SK-N-SH treated with all-trans-retinoic acid at 6 μM for 48 hours (cell line): Measurements from ENCODE around the gene LYSET.
"Not testable (repeated sequence)": the region's sequence is repeated elsewhere in the genome, so short reads cannot be mapped to it uniquely, and the experiment has no call there.

Experiments
- ATAC-seq: fragments of 200-7000 bp; cut with Tn5 transposase; 3 replicates; pipeline ENCODE4 v1.9.1; 2020; ENCODE audit warnings: mild to moderate bottlenecking, moderate library complexity
- ARNTL ChIP-seq: fragments of 450-650 bp; formaldehyde crosslinking; IDR thresholded peaks from 2 replicates; pipeline ENCODE4 v1.5.0; 2020; ENCODE audit warnings: low read depth, mild to moderate bottlenecking, moderate library complexity, borderline replicate concordance
- BACH2 ChIP-seq: fragments of 250-450 bp; sonication (Bioruptor Pico); IDR thresholded peaks from 2 replicates; pipeline ENCODE4 v1.9.0; 2021; ENCODE audit warnings: mild to moderate bottlenecking, borderline replicate concordance
- CSDC2 ChIP-seq: fragments of 250-450 bp; sonication (Bioruptor Pico); IDR thresholded peaks from 2 replicates; pipeline ENCODE4 v1.5.0; 2020; ENCODE audit warnings: mild to moderate bottlenecking, moderate library complexity
- ESRRG ChIP-seq: fragments of 250-450 bp; sonication (Bioruptor Pico); IDR thresholded peaks from 2 replicates; pipeline ENCODE4 v1.6.1; 2021; ENCODE audit warnings: mild to moderate bottlenecking
- GLIS3 ChIP-seq: fragments of 250-450 bp; sonication (Bioruptor Pico); IDR thresholded peaks from 2 replicates; pipeline ENCODE4 v1.5.0; 2020; ENCODE audit warnings: mild to moderate bottlenecking, moderate library complexity
- OSR1 ChIP-seq: fragments of 250-450 bp; sonication (Bioruptor Pico); IDR thresholded peaks from 2 replicates; pipeline ENCODE4 v1.8.0; 2022; ENCODE audit warnings: moderate library complexity, mild to moderate bottlenecking, inconsistent platforms
- PPARA ChIP-seq: fragments of 250-450 bp; sonication (Bioruptor Pico); IDR thresholded peaks from 2 replicates; pipeline ENCODE4 v1.5.0; 2020; ENCODE audit warnings: mild to moderate bottlenecking, borderline replicate concordance
- TOX ChIP-seq: fragments of 250-450 bp; sonication (Bioruptor Pico); IDR thresholded peaks from 2 replicates; pipeline ENCODE4 v1.8.0; 2021; ENCODE audit warnings: mild to moderate bottlenecking, moderate library complexity, borderline replicate concordance
- ZC3H10 ChIP-seq: fragments of 250-450 bp; sonication (Bioruptor Pico); IDR thresholded peaks from 2 replicates; pipeline ENCODE4 v1.5.1; 2021; ENCODE audit warnings: mild to moderate bottlenecking, moderate library complexity
- ZFP3 ChIP-seq: fragments of 250-450 bp; sonication (Bioruptor Pico); IDR thresholded peaks from 2 replicates; pipeline ENCODE4 v1.5.0; 2020; ENCODE audit warnings: mild to moderate bottlenecking, moderate library complexity
- ZNF8 ChIP-seq: fragments of 450-650 bp; formaldehyde crosslinking; IDR thresholded peaks from 2 replicates; pipeline ENCODE4 v1.5.0; 2020; ENCODE audit warnings: mild to moderate bottlenecking, moderate library complexity
- TF ChIP-seq, protein P1 (sequence below): fragments of 250-450 bp; sonication (Bioruptor Pico); IDR thresholded peaks from 2 replicates; pipeline ENCODE4 v1.5.1; 2020; ENCODE audit warnings: low read depth, mild to moderate bottlenecking, moderate library complexity

The LYSET gene

DNA sequence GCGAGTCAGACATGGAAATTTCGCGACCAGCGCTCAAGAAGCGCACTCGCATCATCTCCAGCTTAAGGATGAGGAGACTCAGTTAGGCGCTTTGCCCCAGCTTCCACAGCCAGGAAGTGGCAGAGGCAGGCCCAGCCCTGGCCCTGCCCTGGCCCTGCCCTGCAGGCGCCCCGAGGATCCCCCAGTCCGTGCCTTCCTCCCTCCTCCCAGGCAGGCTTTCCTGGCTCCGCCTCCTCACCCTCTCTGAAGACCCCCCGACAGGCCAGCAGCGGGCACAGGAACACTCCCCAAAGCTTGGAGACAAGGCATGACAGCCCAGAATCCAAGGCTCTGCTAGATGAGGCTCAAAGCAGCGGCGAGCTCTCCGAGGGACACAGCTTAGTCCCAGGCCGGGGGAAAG, 47.0 kb downstream of the LYSET start:
- ATAC-seq: no peak
- no peak for TF ChIP-seq ZFP3 (CRISPR knock-in tag)
- TF ChIP-seq OSR1 (CRISPR knock-in tag): no peak
- TF ChIP-seq CSDC2 (CRISPR knock-in tag): no peak
- TF ChIP-seq GLIS3 (CRISPR knock-in tag): no peak
- no peak for TF ChIP-seq TOX (CRISPR knock-in tag)
- no peak for TF ChIP-seq ZC3H10 (CRISPR knock-in tag)
- TF ChIP-seq ZNF8: no peak
- TF ChIP-seq ARNTL: no peak
- no peak for TF ChIP-seq ESRRG (CRISPR knock-in tag)

DNA sequence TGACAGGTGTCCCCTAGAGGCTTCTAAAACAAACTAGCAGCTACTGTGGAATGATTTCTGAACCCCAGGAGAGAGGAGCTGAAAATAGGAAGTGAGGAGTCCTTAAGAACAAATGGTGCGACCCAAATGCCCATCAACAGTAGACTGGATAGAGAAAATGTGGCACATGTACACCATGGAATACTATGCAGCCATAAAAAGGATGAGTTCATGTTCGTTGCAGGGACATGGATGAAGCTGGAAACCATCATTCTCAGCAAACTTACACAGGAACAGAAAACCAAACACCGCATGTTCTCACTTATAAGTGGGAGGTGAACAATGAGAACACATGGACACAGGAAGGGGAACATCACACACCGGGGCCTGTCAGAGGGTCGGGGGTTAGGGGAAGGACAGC, 48.0 kb downstream of the LYSET start:
- ATAC-seq: not testable (repeated sequence)

DNA sequence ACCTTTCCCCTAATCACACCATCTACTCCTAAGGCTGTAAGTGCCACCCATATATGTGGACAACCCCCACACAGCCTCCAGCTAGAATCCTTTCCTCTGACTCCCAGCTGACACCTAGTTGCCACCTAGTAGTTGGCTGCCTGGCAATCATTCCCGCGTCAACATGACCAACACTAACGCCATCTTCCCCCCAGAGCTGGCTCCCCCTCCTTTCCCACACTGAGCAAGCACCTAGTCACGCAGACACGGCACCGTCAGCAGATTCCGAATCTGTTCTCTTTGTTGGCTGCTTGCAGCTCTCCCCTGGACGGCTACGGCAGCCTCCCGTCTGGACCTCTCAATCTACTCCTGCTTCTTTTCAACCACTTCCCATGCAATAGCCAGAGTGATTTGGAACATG, 49.7 kb downstream of the LYSET start:
- ATAC-seq: peak; percentile 10
- TF ChIP-seq TOX (CRISPR knock-in tag): no peak
- TF ChIP-seq CSDC2 (CRISPR knock-in tag): no peak
- TF ChIP-seq PPARA (CRISPR knock-in tag): no peak
- TF ChIP-seq BACH2 (CRISPR knock-in tag): no peak
- TF ChIP-seq, protein P1, sequence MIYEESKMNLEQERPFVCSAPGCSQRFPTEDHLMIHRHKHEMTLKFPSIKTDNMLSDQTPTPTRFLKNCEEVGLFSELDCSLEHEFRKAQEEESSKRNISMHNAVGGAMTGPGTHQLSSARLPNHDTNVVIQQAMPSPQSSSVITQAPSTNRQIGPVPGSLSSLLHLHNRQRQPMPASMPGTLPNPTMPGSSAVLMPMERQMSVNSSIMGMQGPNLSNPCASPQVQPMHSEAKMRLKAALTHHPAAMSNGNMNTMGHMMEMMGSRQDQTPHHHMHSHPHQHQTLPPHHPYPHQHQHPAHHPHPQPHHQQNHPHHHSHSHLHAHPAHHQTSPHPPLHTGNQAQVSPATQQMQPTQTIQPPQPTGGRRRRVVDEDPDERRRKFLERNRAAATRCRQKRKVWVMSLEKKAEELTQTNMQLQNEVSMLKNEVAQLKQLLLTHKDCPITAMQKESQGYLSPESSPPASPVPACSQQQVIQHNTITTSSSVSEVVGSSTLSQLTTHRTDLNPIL (CRISPR knock-in tag): no peak
